Adipocyte (in vitro differentiated cells): Measurements from ENCODE around the gene CYFIP1.
A peak's percentile ranks its signal among the peaks of the same experiment; 100 is the strongest.

ENCODE experiments used
- DNase-seq: peaks from one replicate; pipeline ENCODE4 v3.0.0-alpha.2; 2015; ENCODE audit warnings: low read depth
- H3K27me3 ChIP-seq: replicated peaks from 2 replicates; pipeline ENCODE4 v1.7.0; 2013; ENCODE audit warnings: mild to moderate bottlenecking, low read length, moderate library complexity; ENCODE audit not compliant: control insufficient read depth, insufficient read depth
- H3K36me3 ChIP-seq: 2 replicates; pipeline ENCODE4 v1.7.0; 2013; ENCODE audit warnings: low read length, mild to moderate bottlenecking, moderate library complexity; ENCODE audit not compliant: control insufficient read depth, insufficient read depth, severe bottlenecking
- H3K4me1 ChIP-seq: 2 replicates; pipeline ENCODE4 v1.7.0; 2013; ENCODE audit warnings: mild to moderate bottlenecking, low read length, moderate library complexity; ENCODE audit not compliant: control insufficient read depth, insufficient read depth
- H3K4me3 ChIP-seq: 2 replicates; pipeline ENCODE4 v1.7.0; 2013; ENCODE audit warnings: mild to moderate bottlenecking, low read length, moderate library complexity
- H3K9ac ChIP-seq: 2 replicates; pipeline ENCODE4 v1.7.0; 2013; ENCODE audit warnings: mild to moderate bottlenecking, low read length, moderate library complexity
- H3K9me3 ChIP-seq: 2 replicates; pipeline ENCODE4 v1.7.0; 2013; ENCODE audit warnings: mild to moderate bottlenecking, low read length, moderate library complexity; ENCODE audit not compliant: control insufficient read depth

CYFIP1 gene

DNA sequence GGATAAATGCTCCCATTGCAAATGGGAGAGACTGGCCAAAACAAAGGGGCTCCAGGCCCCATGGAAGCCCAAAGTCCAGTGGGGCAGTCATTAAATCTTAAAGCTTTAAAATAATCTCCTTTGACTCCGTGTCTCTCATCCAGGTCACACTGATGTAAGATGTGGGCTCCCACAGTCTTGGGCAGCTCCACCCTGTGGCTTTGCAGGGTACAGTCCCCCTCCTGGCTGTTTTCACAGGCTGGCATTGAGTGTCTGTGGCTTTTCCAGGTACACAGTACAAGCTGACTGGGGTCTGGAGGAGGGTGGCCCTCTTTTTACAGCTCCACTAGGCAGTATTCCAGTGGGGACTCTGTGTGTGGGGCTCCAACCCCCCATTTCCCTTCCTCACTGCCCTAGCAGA lies 95.8 kb downstream of the CYFIP1 start:
- H3K4me3 ChIP-seq: no peak overlapping the region
- no peak overlapping the region for H3K9ac ChIP-seq
- peaks cover 16% of the 10 kb centered on the region for H3K4me1 ChIP-seq
- peaks cover 35% of the 10 kb centered on the region for H3K36me3 ChIP-seq
- H3K27me3 ChIP-seq: no peaks in the 10 kb centered on the region
- DNase-seq: peak; percentile 6
- H3K9me3 ChIP-seq: no peaks in the 10 kb centered on the region

- Histone ChIP-seq H3K27me3 (no peaks in the 10 kb centered on the region), H3K9me3 (no peaks in the 10 kb centered on the region), H3K4me3 (no peak overlapping the region), H3K4me1 (peaks cover 13% of the 10 kb centered on the region), H3K36me3 (peaks cover 42% of the 10 kb centered on the region), H3K9ac (no peak overlapping the region)
- DNase-seq: no peak
Observed at GRCh38 chr15:22883196-22883595, 97.0 kb downstream of the CYFIP1 start.

DNA sequence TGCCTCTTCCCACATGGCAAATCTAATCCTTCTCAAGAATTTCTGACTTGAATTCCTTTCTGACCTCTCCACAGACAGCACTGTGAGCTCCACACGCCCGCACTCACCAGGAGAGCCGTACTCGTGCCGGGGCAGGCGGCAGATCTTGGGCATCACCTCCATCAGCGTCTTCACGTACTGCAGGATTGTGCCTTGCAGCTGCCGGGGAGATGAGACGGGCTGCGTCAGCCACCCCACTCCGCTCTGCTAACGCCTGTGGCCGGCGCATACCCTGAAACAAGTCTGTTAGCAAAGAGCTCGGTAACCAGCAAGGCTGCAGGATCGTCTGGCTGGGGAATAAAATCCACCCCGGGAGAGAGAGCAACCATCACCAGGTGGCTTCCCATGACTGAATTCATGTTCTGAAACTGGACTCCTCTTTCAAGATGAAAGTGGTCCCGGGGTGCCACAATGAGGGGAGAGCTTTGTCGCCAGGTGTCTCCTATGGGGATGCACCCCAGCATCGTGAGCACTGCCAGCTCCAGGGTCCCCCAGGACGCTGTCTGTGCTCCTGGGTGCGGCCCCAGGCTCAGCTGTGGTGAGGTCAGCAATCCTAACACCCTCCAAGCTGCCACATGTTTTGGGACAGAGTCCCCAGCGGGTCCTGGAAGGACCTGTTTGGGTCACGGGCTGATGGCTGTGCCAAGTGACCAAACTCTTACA lies 98.3 kb downstream of the CYFIP1 start:
- Histone ChIP-seq H3K4me3 (no peak overlapping the region), H3K9me3 (no peaks in the 10 kb centered on the region), H3K4me1 (peaks cover under 1% of the 10 kb centered on the region), H3K9ac (no peak overlapping the region), H3K27me3 (no peaks in the 10 kb centered on the region), H3K36me3 (peaks cover 52% of the 10 kb centered on the region)
- no peak for DNase-seq

GRCh38 chr15:22880981-22881738 lies 99.0 kb downstream of the CYFIP1 start:
- DNase-seq: no peak
- Histone ChIP-seq H3K4me1 (no peaks in the 10 kb centered on the region), H3K27me3 (no peaks in the 10 kb centered on the region), H3K9ac (no peak overlapping the region), H3K4me3 (no peak overlapping the region), H3K36me3 (peaks cover 49% of the 10 kb centered on the region), H3K9me3 (no peaks in the 10 kb centered on the region)

- Histone ChIP-seq H3K27me3 (no peaks in the 10 kb centered on the region), H3K9me3 (no peaks in the 10 kb centered on the region), H3K4me3 (no peak overlapping the region), H3K4me1 (no peaks in the 10 kb centered on the region), H3K36me3 (peaks cover 49% of the 10 kb centered on the region), H3K9ac (no peak overlapping the region)
- DNase-seq: no peak
Observed at GRCh38 chr15:22880068-22880980, 99.8 kb downstream of the CYFIP1 start.

DNA sequence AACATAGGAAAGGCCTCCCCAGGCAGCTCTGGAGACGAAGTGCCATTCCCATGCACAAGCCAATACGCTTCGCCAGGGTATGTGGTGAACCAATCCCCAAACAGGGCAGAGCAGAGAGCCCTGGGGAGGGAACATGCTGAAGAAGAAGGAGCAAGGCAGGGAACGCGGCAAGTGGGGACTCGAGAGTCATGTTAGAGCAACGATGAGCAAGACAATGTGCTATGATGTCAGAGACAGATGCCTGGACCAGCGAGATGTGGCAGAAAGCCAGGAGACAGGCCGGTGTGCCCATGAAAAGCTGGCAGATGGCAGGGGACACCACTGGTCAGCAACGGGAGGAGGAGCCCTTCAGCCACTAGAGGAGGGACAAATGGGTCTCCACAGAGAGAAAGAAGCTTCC lies 102.1 kb downstream of the CYFIP1 start:
- H3K36me3 ChIP-seq: peaks cover 69% of the 10 kb centered on the region
- H3K9ac ChIP-seq: no peak overlapping the region
- no peaks in the 10 kb centered on the region for H3K4me1 ChIP-seq
- no peak overlapping the region for H3K4me3 ChIP-seq
- no peaks in the 10 kb centered on the region for H3K27me3 ChIP-seq
- no peak for DNase-seq
- H3K9me3 ChIP-seq: no peaks in the 10 kb centered on the region

GRCh38 chr15:22877607-22878006 lies 102.6 kb downstream of the CYFIP1 start:
- H3K4me3 ChIP-seq: no peak overlapping the region
- peaks cover 70% of the 10 kb centered on the region for H3K36me3 ChIP-seq
- no peaks in the 10 kb centered on the region for H3K4me1 ChIP-seq
- H3K9ac ChIP-seq: no peak overlapping the region
- no peaks in the 10 kb centered on the region for H3K27me3 ChIP-seq
- no peak for DNase-seq
- H3K9me3 ChIP-seq: no peaks in the 10 kb centered on the region

DNA sequence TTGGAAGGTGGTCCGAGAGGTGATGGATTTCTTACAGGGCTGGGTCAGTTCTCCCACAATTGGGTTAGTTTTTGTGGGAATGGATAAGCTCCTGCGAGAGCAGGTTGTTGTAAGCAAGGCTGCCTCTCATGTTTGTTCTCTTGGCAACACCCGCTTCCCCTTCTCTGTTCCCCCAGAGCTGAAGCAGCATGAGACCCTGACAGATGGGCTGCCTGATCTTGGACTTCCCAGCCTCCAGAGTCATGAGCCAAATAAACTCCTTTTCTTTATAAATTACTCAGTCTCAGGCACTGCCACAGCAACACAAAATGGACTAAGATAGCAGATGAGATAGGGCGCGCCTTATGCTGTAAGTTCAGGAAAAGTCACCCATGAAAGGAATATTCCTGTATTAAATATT lies 103.1 kb downstream of the CYFIP1 start:
- Histone ChIP-seq H3K27me3 (no peaks in the 10 kb centered on the region), H3K36me3 (peaks cover 70% of the 10 kb centered on the region), H3K4me3 (no peak overlapping the region), H3K9ac (no peak overlapping the region), H3K4me1 (no peaks in the 10 kb centered on the region), H3K9me3 (no peaks in the 10 kb centered on the region)
- no peak for DNase-seq

DNA sequence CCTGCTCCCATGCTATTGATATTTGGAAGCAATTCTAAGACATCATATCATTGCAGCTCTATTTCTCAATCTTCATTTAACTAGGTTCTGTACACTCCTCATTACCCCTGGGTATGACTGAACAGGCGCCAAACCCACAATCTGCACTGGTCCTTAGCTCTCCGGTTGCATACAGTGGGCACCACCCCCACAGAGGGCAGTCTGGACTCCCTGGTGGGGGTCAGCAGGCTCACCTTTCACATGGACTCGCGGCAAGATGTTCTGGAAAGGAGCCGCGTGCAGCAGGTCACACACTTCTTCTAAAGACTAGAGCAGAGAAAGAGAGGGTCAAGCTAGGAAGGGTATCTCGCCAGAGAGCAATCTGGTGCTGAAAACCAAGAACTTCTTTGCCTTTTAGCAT lies 105.2 kb downstream of the CYFIP1 start:
- H3K4me1 ChIP-seq: no peaks in the 10 kb centered on the region
- H3K9ac ChIP-seq: no peak overlapping the region
- H3K36me3 ChIP-seq: peaks cover 70% of the 10 kb centered on the region
- H3K4me3 ChIP-seq: no peak overlapping the region
- DNase-seq: no peak
- no peaks in the 10 kb centered on the region for H3K9me3 ChIP-seq
- H3K27me3 ChIP-seq: no peaks in the 10 kb centered on the region

GRCh38 chr15:22874256-22874655 lies 105.9 kb downstream of the CYFIP1 start:
- no peak for DNase-seq
- peaks cover 74% of the 10 kb centered on the region for H3K36me3 ChIP-seq
- H3K4me3 ChIP-seq: no peak overlapping the region
- H3K27me3 ChIP-seq: no peaks in the 10 kb centered on the region
- H3K9me3 ChIP-seq: no peaks in the 10 kb centered on the region
- no peaks in the 10 kb centered on the region for H3K4me1 ChIP-seq
- H3K9ac ChIP-seq: no peak overlapping the region

- H3K36me3 ChIP-seq: peaks cover 75% of the 10 kb centered on the region
- H3K9ac ChIP-seq: no peak overlapping the region
- no peak overlapping the region for H3K4me3 ChIP-seq
Observed at GRCh38 chr15:22873841-22874240, 106.3 kb downstream of the CYFIP1 start.

More at GRCh38 chr15:22873841-22874240, 106.3 kb downstream of the CYFIP1 start:
- Histone ChIP-seq H3K9me3 (no peaks in the 10 kb centered on the region), H3K27me3 (no peaks in the 10 kb centered on the region), H3K4me1 (no peaks in the 10 kb centered on the region)
- DNase-seq: no peak
